Panc1 (cell line): Measurements from ENCODE around the gene GCKR. TPM values are rescaled to one million over a fixed set of nuclear protein-coding genes. Genes with fewer than 3 reads are reported as not detected.

ENCODE experiments used
- ATAC-seq: fragments of 200-7000 bp; cut with Tn5 transposase; 2 replicates; pipeline ENCODE4 v1.9.1; 2020; ENCODE audit warnings: mild to moderate bottlenecking, moderate library complexity
- BruUV-seq: library from RNA; stranded (reverse); fragments of 400-500 nt; replicated peaks from 2 replicates; lab custom pipeline; 2021; lab: Mats Ljungman, UMichigan
- CTCF ChIA-PET: fragments of 300-600 bp; sonication (Branson Sonifier 250); formaldehyde crosslinking; loops from one replicate; lab custom pipeline; 2022; ENCODE audit warnings: antibody characterized with exemption; lab: Charles Lee
- POLR2A ChIA-PET: fragments of 300-600 bp; sonication (Branson Sonifier 250); formaldehyde crosslinking; loops from one replicate; lab custom pipeline; 2022; ENCODE audit warnings: antibody characterized with exemption; lab: Charles Lee
- DNase-seq: peaks from one replicate; pipeline ENCODE4 v3.0.0-alpha.2; 2010; ENCODE audit warnings: low read depth, low spot score
- H3K27ac ChIP-seq: 2 replicates; pipeline ENCODE4 v1.5.1; 2011; ENCODE audit warnings: mild to moderate bottlenecking, low read length, inconsistent platforms
- H3K27me3 ChIP-seq: fragments of 200-500 bp; sonication (Bioruptor generic); 2 replicates; pipeline ENCODE4 v1.6.0; 2014; ENCODE audit warnings: low read length, inconsistent platforms; ENCODE audit not compliant: control insufficient read depth, insufficient read depth
- H3K36me3 ChIP-seq: fragments of 200-500 bp; sonication (Bioruptor generic); 2 replicates; pipeline ENCODE4 v1.5.1; 2014; ENCODE audit warnings: inconsistent platforms, mild to moderate bottlenecking, low read length, moderate library complexity; ENCODE audit not compliant: control insufficient read depth, insufficient read depth
- H3K4me1 ChIP-seq: 2 replicates; pipeline ENCODE4 v1.5.1; 2011; ENCODE audit warnings: inconsistent platforms, mild to moderate bottlenecking, low read length, moderate library complexity; ENCODE audit not compliant: control insufficient read depth, insufficient read depth
- H3K4me3 ChIP-seq, 2 experiments: 2 replicates each; pipeline ENCODE4 v1.5.1; 2011 to 2012; ENCODE audit warnings: low read depth in 2 of 2, low read length in 2 of 2, mild to moderate bottlenecking in 2 of 2, inconsistent platforms in 1 of 2, moderate library complexity in 1 of 2
- H3K9me3 ChIP-seq: fragments of 200-500 bp; sonication (Bioruptor generic); 2 replicates; pipeline ENCODE4 v1.5.1; 2014; ENCODE audit warnings: low read depth, mild to moderate bottlenecking, inconsistent platforms, low read length, moderate library complexity; ENCODE audit not compliant: control insufficient read depth, insufficient read depth
- CTCF ChIP-seq: fragments of 450-650 bp; IDR thresholded peaks from 2 replicates; pipeline ENCODE4 v1.5.1; 2017; ENCODE audit warnings: mild to moderate bottlenecking
- POLR2AphosphoS5 ChIP-seq: IDR thresholded peaks from 2 replicates; pipeline ENCODE4 v1.6.1; 2012; ENCODE audit warnings: mild to moderate bottlenecking, low read depth, low read length, moderate library complexity
- REST ChIP-seq, 2 experiments: IDR thresholded peaks; 2 replicates each; pipeline ENCODE4 v1.6.1; 2011 to 2012; ENCODE audit warnings: low read depth in 2 of 2, control low read depth in 1 of 2, low read length in 1 of 2, mild to moderate bottlenecking in 1 of 2, moderate library complexity in 1 of 2; ENCODE audit not compliant: insufficient read depth in 1 of 2
- SIN3A ChIP-seq: IDR thresholded peaks from 2 replicates; pipeline ENCODE4 v1.6.1; 2012; ENCODE audit warnings: low read depth, mild to moderate bottlenecking, low read length, moderate library complexity, borderline replicate concordance; ENCODE audit not compliant: insufficient read depth
- TCF7L2 ChIP-seq: IDR thresholded peaks from 2 replicates; pipeline ENCODE4 v1.6.1; 2011; ENCODE audit warnings: mild to moderate bottlenecking, low read depth, low read length, inconsistent platforms
- in situ Hi-C: cut with HindIII; loops from 2 replicates; pipeline ENCODE4 v1.10.0; 2016; ENCODE audit warnings: low sequenced_read_pairs, low pct_unique_long_range_greater_than_20kb
- intact Hi-C: fragments of 100-400 bp; cut with micrococcal nuclease; formaldehyde crosslinking; loops from one replicate; pipeline ENCODE4 v1.10.0; 2022; ENCODE audit not compliant: unreplicated experiment
- total RNA-seq: library from RNA; stranded (reverse); gene quantifications from one replicate; pipeline ENCODE4 v1.2.1, GENCODE V29; 2021; ENCODE audit not compliant: unreplicated experiment

Gene GCKR
- total RNA-seq, 1 experiment from 2014 or later, result 0.33 TPM

GRCh38 chr2:27561060-27561459, 64.4 kb downstream of the GCKR start:
- peaks cover 7% of the 10 kb centered on the region; the same call in 1 of the 2 replicates for H3K27me3 ChIP-seq
- ChIA-PET POLR2A (no interaction called here), CTCF (no interaction called here)
- intact Hi-C loops (no loop called here), in situ Hi-C loops (no loop called here)
- BruUV-seq, result no TSS peak
- H3K4me1 ChIP-seq, result no peaks in the 10 kb centered on the region
- H3K9me3 ChIP-seq, result no peaks in the 10 kb centered on the region
- no peaks in the 10 kb centered on the region for H3K36me3 ChIP-seq
- no peak overlapping the region for H3K27ac ChIP-seq
- H3K4me3 ChIP-seq, result no peak overlapping the region
- DNase-seq (no peak), ATAC-seq (no peak)
- TF ChIP-seq SIN3A (no peak), REST (IDR thresholded peaks at IDR 0.05; ENCODE audit: insufficient read depth in 1 of 2, low read depth in 2 of 2, low read length in 1 of 2) (no peak), POLR2AphosphoS5 (no peak), CTCF (no peak), TCF7L2 (no peak)

DNA sequence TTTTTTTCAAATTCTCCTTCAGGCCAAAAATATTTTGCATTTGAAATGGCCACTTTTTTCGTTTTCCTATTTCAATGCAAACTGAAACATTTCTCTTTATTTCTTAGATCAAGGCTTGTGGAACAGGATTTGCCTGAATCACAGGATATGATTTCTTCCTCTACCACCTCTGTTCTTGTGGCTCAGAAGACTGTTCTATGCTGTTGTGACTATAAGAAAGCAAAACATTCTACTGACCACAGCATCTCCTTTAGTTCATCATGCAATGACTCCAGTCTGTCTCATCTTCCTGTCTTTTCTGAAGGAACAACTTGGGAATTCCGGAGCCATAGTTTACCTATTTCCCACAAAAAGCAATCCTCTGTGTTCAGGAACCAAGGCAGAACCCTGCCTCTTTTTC, 70.0 kb downstream of the GCKR start:
- ChIA-PET POLR2A (interaction anchor here (0.6 kb wide), 1 partner anchor 15 kb away, joined by 4 read pairs; no protein-coding TSS in a partner anchor), CTCF (no interaction called here)
- in situ Hi-C loops, result no loop called here
- no peaks in the 10 kb centered on the region for H3K4me1 ChIP-seq
- no TSS peak for BruUV-seq
- H3K36me3 ChIP-seq, result no peaks in the 10 kb centered on the region
- no peak overlapping the region for H3K4me3 ChIP-seq
- DNase-seq (no peak), ATAC-seq (no peak)
- TF ChIP-seq CTCF (no peak), TCF7L2 (no peak), SIN3A (no peak), REST (IDR thresholded peaks at IDR 0.05; ENCODE audit: insufficient read depth in 1 of 2, low read depth in 2 of 2, low read length in 1 of 2) (no peak), POLR2AphosphoS5 (no peak)
- intact Hi-C loops, result no loop called here
- peaks cover 13% of the 10 kb centered on the region; the same call in 1 of the 2 replicates for H3K27me3 ChIP-seq
- no peak overlapping the region for H3K27ac ChIP-seq
- no peaks in the 10 kb centered on the region for H3K9me3 ChIP-seq
